ENCODE measurements around the gene TCF3. TPM values are rescaled to one million over a fixed set of nuclear protein-coding genes. Genes with fewer than 3 reads are reported as not detected.
A peak's percentile ranks its signal among the peaks of the same experiment; 100 is the strongest.
"Not testable (repeated sequence)": the region's sequence is repeated elsewhere in the genome, so short reads cannot be mapped to it uniquely, and the experiment has no call there.

Gene TCF3
- 37.4 TPM for total RNA-seq

GRCh38 chr19:1652471-1653299 lies at the start of gene TCF3:
Gene TCF3 (minus strand): TSS chr19:1652615. CDS start chr19:1650248, 2,367 bp downstream.
- no peaks in the 10 kb centered on the region for H3K27me3 ChIP-seq (ENCODE audit: insufficient read depth, low read length)
- peaks cover 45% of the 10 kb centered on the region for H3K4me1 ChIP-seq (ENCODE audit: insufficient read depth, low read length)
- H3K4me3 ChIP-seq (ENCODE audit: low read length), result peak within 1 kb of the TSS; percentile 63
- no peaks in the 10 kb centered on the region for H3K9me3 ChIP-seq (ENCODE audit: low read depth, low read length)

GRCh38 chr19:1700733-1701663 lies 48.6 kb upstream of the TCF3 start:
- H3K9me3 ChIP-seq (ENCODE audit: low read depth, low read length), result no peaks in the 10 kb centered on the region
- H3K27me3 ChIP-seq (ENCODE audit: insufficient read depth, low read length), result peaks cover 11% of the 10 kb centered on the region
- no peak overlapping the region for H3K4me3 ChIP-seq (ENCODE audit: low read length)
- no peaks in the 10 kb centered on the region for H3K4me1 ChIP-seq (ENCODE audit: insufficient read depth, low read length)

GRCh38 chr19:1699998-1700732 lies 47.8 kb upstream of the TCF3 start:
- Histone ChIP-seq H3K4me1 (ENCODE audit: insufficient read depth, low read length) (no peaks in the 10 kb centered on the region), H3K4me3 (ENCODE audit: low read length) (no peak overlapping the region), H3K9me3 (ENCODE audit: low read depth, low read length) (no peaks in the 10 kb centered on the region), H3K27me3 (ENCODE audit: insufficient read depth, low read length) (peaks cover 11% of the 10 kb centered on the region)

- Histone ChIP-seq H3K9me3 (ENCODE audit: low read depth, low read length) (no peaks in the 10 kb centered on the region), H3K27me3 (ENCODE audit: insufficient read depth, low read length) (peaks cover 11% of the 10 kb centered on the region), H3K4me1 (ENCODE audit: insufficient read depth, low read length) (no peaks in the 10 kb centered on the region), H3K4me3 (ENCODE audit: low read length) (no peak overlapping the region)
These were observed 47.0 kb upstream of the TCF3 start for GRCh38 chr19:1699386-1699785.

GRCh38 chr19:1698636-1699035 lies 46.2 kb upstream of the TCF3 start:
- H3K9me3 ChIP-seq (ENCODE audit: low read depth, low read length), result no peaks in the 10 kb centered on the region
- no peak overlapping the region for H3K4me3 ChIP-seq (ENCODE audit: low read length)
- H3K4me1 ChIP-seq (ENCODE audit: insufficient read depth, low read length), result no peaks in the 10 kb centered on the region
- peaks cover 11% of the 10 kb centered on the region for H3K27me3 ChIP-seq (ENCODE audit: insufficient read depth, low read length)

- H3K4me3 ChIP-seq (ENCODE audit: low read length); H3K4me1 ChIP-seq (ENCODE audit: insufficient read depth, low read length); H3K9me3 ChIP-seq (ENCODE audit: low read depth, low read length); H3K27me3 ChIP-seq (ENCODE audit: insufficient read depth, low read length): not testable (repeated sequence)
These were observed 43.1 kb upstream of the TCF3 start for GRCh38 chr19:1695481-1695880.

GRCh38 chr19:1691589-1692290 lies 39.3 kb upstream of the TCF3 start:
- Histone ChIP-seq H3K4me1 (ENCODE audit: insufficient read depth, low read length) (no peaks in the 10 kb centered on the region), H3K9me3 (ENCODE audit: low read depth, low read length) (no peaks in the 10 kb centered on the region), H3K4me3 (ENCODE audit: low read length) (no peak overlapping the region), H3K27me3 (ENCODE audit: insufficient read depth, low read length) (no peaks in the 10 kb centered on the region)

GRCh38 chr19:1690699-1691307 lies 38.4 kb upstream of the TCF3 start:
- Histone ChIP-seq H3K9me3 (ENCODE audit: low read depth, low read length) (no peaks in the 10 kb centered on the region), H3K4me3 (ENCODE audit: low read length) (no peak overlapping the region), H3K27me3 (ENCODE audit: insufficient read depth, low read length) (no peaks in the 10 kb centered on the region), H3K4me1 (ENCODE audit: insufficient read depth, low read length) (no peaks in the 10 kb centered on the region)

GRCh38 chr19:1685785-1686184 lies 33.4 kb upstream of the TCF3 start:
- not testable (repeated sequence) for H3K4me3 ChIP-seq (ENCODE audit: low read length); H3K4me1 ChIP-seq (ENCODE audit: insufficient read depth, low read length); H3K9me3 ChIP-seq (ENCODE audit: low read depth, low read length); H3K27me3 ChIP-seq (ENCODE audit: insufficient read depth, low read length)

- no peak overlapping the region for H3K4me3 ChIP-seq (ENCODE audit: low read length)
- H3K9me3 ChIP-seq (ENCODE audit: low read depth, low read length), result no peaks in the 10 kb centered on the region
- no peaks in the 10 kb centered on the region for H3K4me1 ChIP-seq (ENCODE audit: insufficient read depth, low read length)
- no peaks in the 10 kb centered on the region for H3K27me3 ChIP-seq (ENCODE audit: insufficient read depth, low read length)
These were observed 32.6 kb upstream of the TCF3 start for GRCh38 chr19:1685046-1685445.

GRCh38 chr19:1684573-1684912 lies 32.1 kb upstream of the TCF3 start:
- H3K4me1 ChIP-seq (ENCODE audit: insufficient read depth, low read length), result no peaks in the 10 kb centered on the region
- H3K4me3 ChIP-seq (ENCODE audit: low read length), result no peak overlapping the region
- no peaks in the 10 kb centered on the region for H3K27me3 ChIP-seq (ENCODE audit: insufficient read depth, low read length)
- no peaks in the 10 kb centered on the region for H3K9me3 ChIP-seq (ENCODE audit: low read depth, low read length)

- Histone ChIP-seq H3K4me3 (ENCODE audit: low read length) (no peak overlapping the region), H3K4me1 (ENCODE audit: insufficient read depth, low read length) (no peaks in the 10 kb centered on the region), H3K27me3 (ENCODE audit: insufficient read depth, low read length) (no peaks in the 10 kb centered on the region), H3K9me3 (ENCODE audit: low read depth, low read length) (no peaks in the 10 kb centered on the region)
These were observed 31.6 kb upstream of the TCF3 start for GRCh38 chr19:1683869-1684572.

GRCh38 chr19:1680976-1681375 lies 28.6 kb upstream of the TCF3 start:
- Histone ChIP-seq H3K4me1 (ENCODE audit: insufficient read depth, low read length) (no peaks in the 10 kb centered on the region), H3K4me3 (ENCODE audit: low read length) (no peak overlapping the region), H3K27me3 (ENCODE audit: insufficient read depth, low read length) (peaks cover 12% of the 10 kb centered on the region), H3K9me3 (ENCODE audit: low read depth, low read length) (no peaks in the 10 kb centered on the region)

GRCh38 chr19:1678073-1678472 lies 25.7 kb upstream of the TCF3 start:
- Histone ChIP-seq H3K27me3 (ENCODE audit: insufficient read depth, low read length) (peaks cover 19% of the 10 kb centered on the region), H3K4me3 (ENCODE audit: low read length) (no peak overlapping the region), H3K9me3 (ENCODE audit: low read depth, low read length) (no peaks in the 10 kb centered on the region), H3K4me1 (ENCODE audit: insufficient read depth, low read length) (no peaks in the 10 kb centered on the region)

Data from mononuclear cell (primary cell).